ENCODE data around the gene ANP32B.

DNA sequence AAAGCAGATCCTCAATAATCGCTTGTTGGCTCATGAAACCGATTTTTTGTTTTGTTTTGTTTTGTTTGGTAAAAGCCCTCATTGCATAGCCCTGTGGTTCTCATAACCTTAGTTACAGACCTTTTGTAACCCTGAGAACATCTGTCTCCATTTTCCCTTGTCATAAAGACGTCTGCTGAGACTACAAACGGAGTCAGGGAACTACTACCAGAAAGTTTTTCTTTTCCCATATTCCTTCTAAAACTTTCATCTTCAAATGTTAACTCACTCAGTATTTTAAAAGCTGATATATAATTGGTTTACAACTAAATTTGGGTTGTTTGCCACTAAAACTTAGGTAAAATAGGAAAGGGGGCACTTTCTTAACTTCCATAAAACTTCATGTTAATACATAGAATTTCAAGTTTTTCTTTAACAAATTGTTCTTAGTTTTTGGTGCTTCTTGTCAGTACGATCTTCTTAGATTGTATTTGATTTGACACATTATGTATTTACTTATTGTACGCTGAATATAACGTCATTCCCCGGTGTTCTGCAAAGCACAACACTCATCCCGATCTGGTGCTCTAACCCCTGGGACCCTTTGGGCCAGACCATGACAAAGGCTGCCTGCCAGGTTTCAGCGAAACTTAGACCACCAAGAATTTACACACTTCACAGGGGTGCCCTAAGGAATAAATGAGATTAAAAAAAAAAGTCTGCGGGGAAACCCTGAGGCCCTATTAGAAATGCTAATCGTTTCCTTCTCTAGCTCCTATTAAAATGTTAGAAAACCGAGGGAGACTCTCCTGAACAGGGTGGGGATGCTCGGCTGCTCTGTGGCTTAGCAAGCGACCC lies 1.1 kb upstream of the ANP32B start:
- TF ChIP-seq GATA2 (IDR thresholded peaks at IDR 0.05; ENCODE audit: low read depth, low read length), result no peak
- TF ChIP-seq GATA3 (IDR thresholded peaks at IDR 0.05; ENCODE audit: low read depth, low read length), result no peak
